Heart left ventricle (tissue), 16 donors: ENCODE results near the gene DNAJC3. TPM values are rescaled to one million over a fixed set of nuclear protein-coding genes. Genes with fewer than 3 reads are reported as not detected.
"Not testable (repeated sequence)": the region's sequence is repeated elsewhere in the genome, so short reads cannot be mapped to it uniquely, and the experiment has no call there.

Experiments
- ATAC-seq, 4 donors: fragments of 200-7000 bp; cut with Tn5 transposase; one replicate each; pipeline ENCODE4 v1.9.1; 2020 to 2022; ENCODE audit warnings: moderate library complexity in 4 of 4, mild to moderate bottlenecking in 3 of 4, moderate number of reproducible peaks in 1 of 4
- DNase-seq, 5 donors: peaks; one replicate each; pipeline ENCODE4 v3.0.0-alpha.2; 2020
- H3K27ac ChIP-seq, 12 donors: fragments of 200-600 bp; sonication (generic) in 4 of 12; one replicate each; pipeline versions ENCODE4 v1.5.0 to v1.8.0; 2016 to 2022; ENCODE audit warnings: mild to moderate bottlenecking in 2 of 12
- H3K27me3 ChIP-seq, 9 donors: fragments of 200-600 bp; sonication (generic) in 2 of 9; one replicate each; pipeline versions ENCODE4 v1.5.1 to v1.8.0; 2016 to 2022; ENCODE audit warnings: mild to moderate bottlenecking in 3 of 9
- H3K36me3 ChIP-seq, 9 donors: fragments of 200-600 bp; sonication (generic) in 2 of 9; one replicate each; pipeline versions ENCODE4 v1.5.0 to v1.8.0; 2018 to 2022; ENCODE audit warnings: mild to moderate bottlenecking in 2 of 9
- H3K4me1 ChIP-seq, 12 donors: fragments of 200-600 bp; sonication (generic) in 4 of 12; one replicate each; pipeline versions ENCODE4 v1.5.0 to v1.8.0; 2016 to 2022; ENCODE audit warnings: mild to moderate bottlenecking in 3 of 12
- H3K4me3 ChIP-seq, 12 donors: fragments of 200-600 bp; sonication (generic) in 4 of 12; one replicate each; pipeline versions ENCODE4 v1.5.0 to v1.8.0; 2017 to 2022; ENCODE audit warnings: mild to moderate bottlenecking in 9 of 12, moderate library complexity in 4 of 12
- H3K9me3 ChIP-seq, 12 donors: fragments of 200-600 bp; sonication (generic) in 4 of 12; one replicate each; pipeline versions ENCODE4 v1.5.0 to v1.8.0; 2016 to 2022; ENCODE audit warnings: mild to moderate bottlenecking in 1 of 12
- POLR2A ChIP-seq, 2 donors: fragments of 450-650 bp; IDR thresholded peaks; one replicate each; pipeline ENCODE4 v1.6.1; 2017; ENCODE audit warnings: antibody characterized with exemption in 2 of 2, mild to moderate bottlenecking in 2 of 2, moderate library complexity in 2 of 2
- WGBS, 4 donors: extraction: QIAGEN DNeasy Blood & Tissue Kit in 2 of 4; methylation state at CpG; one replicate each; pipeline versions ENCODE4 v1.1.5 to v1.1.7; 2013 to 2018; 5-methylcytosine and 5-hydroxymethylcytosine counted together
- intact Hi-C, 10 donors: fragments of 100-400 bp; cut with DNase I; formaldehyde crosslinking; loops; one replicate each; pipeline versions ENCODE4 v1.11.1 to v1.14.2; 2022
- polyA plus RNA-seq, 2 donors: library from polyadenylated mRNA; stranded (reverse); fragments of 200-250 nt; gene quantifications; one replicate each; pipeline ENCODE4 v1.2.3, GENCODE V29; 2013
- total RNA-seq, 9 donors: library from RNA; depleted of rRNA in 2 of 9; stranded (reverse); fragments of >200 nt in 2 of 9; fragmentation: NEBNext Ultra II Directional in 3 of 9; extraction: Animal tissue kit (Norgen Biotek cat#: 25700) in 3 of 9; gene quantifications; one replicate each; pipeline versions ENCODE4 v1.1.0 to v1.2.4, GENCODE V29; 2016 to 2023
- TF ChIP-seq, protein P1 (sequence below), 12 donors: fragments of 200-600 bp; sonication (generic) in 4 of 12; IDR thresholded peaks; one replicate each; pipeline versions ENCODE4 v1.5.0 to v1.8.0; 2018 to 2022; ENCODE audit warnings: antibody characterized with exemption in 12 of 12, mild to moderate bottlenecking in 5 of 12
- donor health status: ischemic (EF 13 %, LVEDD 7.1; RV severe dilation, severe dysfunction).
- donor health status: healthy with polysubstance abuse.
- donor health status: DM: no; HTN: yes; CAD: no.
- donor health status: DM: no; HTN: no; CAD: no.
- donor health status: ischemic (EF 25% LVEDD 6.9; RV normal size, moderate dysfunction).
- donor health status: ischemic (EF 25% LVEDD 5.7; RV mildly dilated, moderate dysfunction).
- donor health status: healthy.
- donor health status: DM: yes; HTN: yes; CAD: no.
- donor health status: ischemic (EF 35%, LVEDD 5.7; RV mildly dilated, moderate dysfunction).
- donor health status: nonischemic (EF 11% LVEDD 7.7; RV severe dilation, severe dysfunction).
- donor health status: DM: yes; HTN: yes; CAD: no.
- donor health status: PGD.
- donor health status: ischemic (EF 29% LVEDD 5.4; RV normal size, mild dysfunction).
- donor health status: nonischemic (EF 23%, LVEDD 6.1; RV moderate dilation, normal function).

The DNAJC3 gene
- total and polyA plus RNA-seq, 11 donors, result 8.7 to 43.9 (median 33.7) TPM

DNA sequence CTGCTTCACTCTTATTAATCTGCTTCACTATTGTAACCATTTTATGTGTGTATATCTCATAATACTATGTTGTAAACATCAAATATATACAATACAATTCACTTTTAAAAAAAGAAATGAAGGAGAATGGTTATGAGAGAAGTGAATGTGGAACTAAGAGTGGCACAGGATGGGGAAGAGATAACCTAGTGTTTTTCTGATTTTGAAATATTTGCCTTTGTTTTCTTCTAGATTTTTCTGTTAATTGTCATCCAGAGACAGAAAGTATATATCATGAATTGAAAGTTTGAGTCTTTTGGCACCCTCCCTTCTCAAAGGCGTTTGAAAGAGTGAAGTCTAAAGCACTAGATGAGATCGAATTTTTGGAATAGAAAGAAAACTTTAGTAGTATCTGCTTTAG is 2.8 kb downstream of the DNAJC3 start:
- intact Hi-C loops, result loop anchor here in 2 of 10 donors (10.0 kb wide), 2 partner anchors 85 to 495 kb away; no protein-coding TSS in a partner anchor

DNA sequence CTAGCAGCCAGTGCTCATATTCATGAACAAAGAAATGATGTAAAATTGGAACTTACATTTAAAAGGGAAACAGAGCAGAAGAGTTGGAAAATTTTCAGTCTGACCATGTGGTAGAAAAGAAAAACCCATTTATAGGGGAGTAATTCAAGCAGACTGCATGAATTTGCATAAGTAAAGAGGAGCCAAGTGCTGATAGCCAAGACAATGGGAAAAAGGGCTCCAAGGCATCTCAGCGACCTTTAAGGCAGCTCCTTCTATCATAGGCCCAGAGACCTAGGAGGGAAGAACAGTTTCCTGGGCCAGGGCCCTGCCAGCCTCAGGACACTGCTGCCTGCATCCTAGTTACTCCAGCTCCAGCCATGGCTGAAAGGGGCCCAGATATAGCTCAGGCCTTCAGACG is 7.5 kb downstream of the DNAJC3 start:
- Histone ChIP-seq H3K27ac (peak overlapping the region in 1 of 12 donors; percentile 12), H3K4me3 (no peak overlapping the region), H3K27me3 (no peaks in the 10 kb centered on the region), H3K9me3 (peaks cover 0 to 16% (median 0%) of the 10 kb centered on the region in 12 donors), H3K4me1 (peaks cover 2 to 82% (median 26%) of the 10 kb centered on the region in 12 donors), H3K36me3 (no peaks in the 10 kb centered on the region)
- 43 to 74% (median 66%) methylated on average over 2 of the region's 2 CpGs for whole genome bisulfite sequencing, 4 donors
- intact Hi-C loops, result loop anchor here in 1 of 10 donors (10.0 kb wide), 1 partner anchor 500 kb away; no protein-coding TSS in a partner anchor
- TF ChIP-seq POLR2A (IDR thresholded peaks at IDR 0.05), result no peak
- TF ChIP-seq, protein P1, sequence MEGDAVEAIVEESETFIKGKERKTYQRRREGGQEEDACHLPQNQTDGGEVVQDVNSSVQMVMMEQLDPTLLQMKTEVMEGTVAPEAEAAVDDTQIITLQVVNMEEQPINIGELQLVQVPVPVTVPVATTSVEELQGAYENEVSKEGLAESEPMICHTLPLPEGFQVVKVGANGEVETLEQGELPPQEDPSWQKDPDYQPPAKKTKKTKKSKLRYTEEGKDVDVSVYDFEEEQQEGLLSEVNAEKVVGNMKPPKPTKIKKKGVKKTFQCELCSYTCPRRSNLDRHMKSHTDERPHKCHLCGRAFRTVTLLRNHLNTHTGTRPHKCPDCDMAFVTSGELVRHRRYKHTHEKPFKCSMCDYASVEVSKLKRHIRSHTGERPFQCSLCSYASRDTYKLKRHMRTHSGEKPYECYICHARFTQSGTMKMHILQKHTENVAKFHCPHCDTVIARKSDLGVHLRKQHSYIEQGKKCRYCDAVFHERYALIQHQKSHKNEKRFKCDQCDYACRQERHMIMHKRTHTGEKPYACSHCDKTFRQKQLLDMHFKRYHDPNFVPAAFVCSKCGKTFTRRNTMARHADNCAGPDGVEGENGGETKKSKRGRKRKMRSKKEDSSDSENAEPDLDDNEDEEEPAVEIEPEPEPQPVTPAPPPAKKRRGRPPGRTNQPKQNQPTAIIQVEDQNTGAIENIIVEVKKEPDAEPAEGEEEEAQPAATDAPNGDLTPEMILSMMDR (IDR thresholded peaks at IDR 0.05), result no peak
- DNase-seq (no peak), ATAC-seq (no peak)

More for the DNA sequence above, 2.8 kb downstream of the DNAJC3 start:
- no peak for ATAC-seq
- Histone ChIP-seq H3K27ac (peak overlapping the region in 1 of 12 donors; percentile 11), H3K9me3 (no peaks in the 10 kb centered on the region), H3K27me3 (no peaks in the 10 kb centered on the region), H3K4me1 (peaks cover 5 to 70% (median 39%) of the 10 kb centered on the region in 12 donors), H3K4me3 (no peak overlapping the region), H3K36me3 (no peaks in the 10 kb centered on the region)
- WGBS, 4 donors, result 26 to 38% (median 30%) methylated on average over 2 of the region's 2 CpGs
- no peak for DNase-seq
- TF ChIP-seq POLR2A (IDR thresholded peaks at IDR 0.05), result no peak
- TF ChIP-seq, protein P1 (IDR thresholded peaks at IDR 0.05), result no peak

DNA sequence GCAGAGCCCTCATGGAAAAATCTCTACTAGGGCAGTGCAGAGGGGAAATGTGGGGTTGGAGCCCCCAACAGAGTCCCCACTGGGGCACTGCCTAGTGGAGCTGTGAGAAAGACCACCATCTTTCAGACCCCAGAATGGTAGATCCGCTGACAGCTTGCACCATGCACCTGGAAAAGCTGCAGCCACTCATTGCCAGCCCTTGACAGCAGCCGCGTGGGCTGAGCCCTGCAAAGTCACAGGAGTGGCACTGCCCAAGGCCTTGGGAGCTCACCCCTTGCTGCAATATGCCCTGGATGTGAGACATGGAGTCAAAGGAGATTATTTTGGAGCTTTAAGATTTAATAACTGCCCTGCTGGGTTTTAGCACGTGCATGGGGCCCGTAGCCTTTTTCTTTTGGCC is 8.0 kb downstream of the DNAJC3 start:
- DNase-seq, result not testable (repeated sequence)

DNA sequence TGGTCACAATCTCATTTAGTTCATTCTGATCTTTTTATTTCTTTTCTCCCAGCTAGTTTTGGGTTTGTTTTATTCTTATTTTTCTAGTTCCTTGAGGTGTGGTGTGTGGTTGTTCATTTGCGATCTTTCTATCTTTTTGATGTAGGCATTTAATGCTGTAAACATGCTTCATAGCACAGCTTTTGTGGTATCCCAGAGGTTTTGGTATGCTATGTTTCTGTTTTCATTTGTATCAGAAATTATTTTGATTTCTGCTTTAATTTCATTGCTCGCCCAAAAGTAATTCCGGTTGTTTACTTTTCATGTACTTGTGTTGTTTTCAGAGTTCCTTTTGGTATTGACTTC is 12.6 kb downstream of the DNAJC3 start:
- peaks cover 0 to 16% (median 0%) of the 10 kb centered on the region in 12 donors for H3K9me3 ChIP-seq
- no peaks in the 10 kb centered on the region for H3K36me3 ChIP-seq
- no peak for TF ChIP-seq POLR2A (IDR thresholded peaks at IDR 0.05)
- TF ChIP-seq, protein P1 (IDR thresholded peaks at IDR 0.05), result no peak
- 97% methylated on average over 3 of the region's 3 CpGs for WGBS, 4 donors
- ATAC-seq (no peak), DNase-seq (no peak)
- no peaks in the 10 kb centered on the region for H3K27me3 ChIP-seq
- intact Hi-C loops, result loop anchor here in 1 of 10 donors (10.0 kb wide), 1 partner anchor 505 kb away; no protein-coding TSS in a partner anchor
- no peak overlapping the region for H3K4me3 ChIP-seq
- peaks cover 0 to 43% (median 6%) of the 10 kb centered on the region in 12 donors for H3K4me1 ChIP-seq
- no peak overlapping the region for H3K27ac ChIP-seq

More for the DNA sequence above, 8.0 kb downstream of the DNAJC3 start:
- H3K9me3 ChIP-seq, result peaks cover 0 to 16% (median 0%) of the 10 kb centered on the region in 12 donors
- peaks cover 0 to 78% (median 24%) of the 10 kb centered on the region in 12 donors for H3K4me1 ChIP-seq
- H3K27ac ChIP-seq, H3K36me3 ChIP-seq, H3K4me3 ChIP-seq, H3K27me3 ChIP-seq: not testable (repeated sequence)
- intact Hi-C loops, result loop anchor here in 1 of 10 donors (10.0 kb wide), 1 partner anchor 500 kb away; no protein-coding TSS in a partner anchor
- 75 to 95% (median 90%) methylated on average over 5 of the region's 5 CpGs for WGBS, 4 donors
- ATAC-seq, result peak in 1 of 4 donors; percentile 31

DNA sequence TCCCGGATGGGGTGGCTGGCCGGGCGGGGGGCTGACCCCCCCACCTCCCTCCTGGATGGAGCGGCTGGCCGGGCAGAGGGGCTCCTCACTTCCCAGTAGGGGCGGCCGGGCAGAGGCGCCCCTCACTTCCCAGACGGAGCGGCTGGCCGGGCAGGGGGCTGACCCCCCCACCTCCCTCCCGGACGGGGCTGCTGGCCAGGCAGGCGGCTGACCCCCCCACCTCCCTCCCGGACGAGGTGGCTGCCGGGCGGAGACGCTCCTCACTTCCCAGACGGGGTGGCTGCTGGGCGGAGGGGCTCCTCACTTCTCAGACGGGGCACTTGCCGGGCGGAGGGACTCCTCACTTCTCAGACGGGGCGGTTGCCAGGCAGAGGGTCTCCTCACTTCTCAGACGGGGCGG is 14.0 kb downstream of the DNAJC3 start:
- peaks cover 0 to 18% (median 0%) of the 10 kb centered on the region in 12 donors for H3K9me3 ChIP-seq
- H3K27me3 ChIP-seq, DNase-seq, H3K4me3 ChIP-seq, ATAC-seq, intact Hi-C loops, H3K27ac ChIP-seq, H3K36me3 ChIP-seq: not testable (repeated sequence)
- whole genome bisulfite sequencing, 4 donors, result 98 to 100% (median 99%) methylated on average over 3 to 28 of the region's 28 CpGs; no CpG with 5 or more reads in 1 of the 4 donors
- H3K4me1 ChIP-seq, result peaks cover 0 to 29% (median 3%) of the 10 kb centered on the region in 12 donors
